ENCODE data around the gene TNRC6B.

- TF ChIP-seq POLR2A (IDR thresholded peaks at IDR 0.05) (no peak), CTCF (IDR thresholded peaks at IDR 0.05) (no peak), POLR2AphosphoS5 (IDR thresholded peaks at IDR 0.05) (no peak), EP300 (IDR thresholded peaks at IDR 0.05) (no peak)
Observed at GRCh38 chr22:40381461-40381860, 203.7 kb downstream of the TNRC6B start.
